Caco-2 (cell line): Measurements from ENCODE around the gene ELF1. TPM values are rescaled to one million over a fixed set of nuclear protein-coding genes. Genes with fewer than 3 reads are reported as not detected.

Experiments used
- BruUV-seq: library from RNA; stranded (reverse); fragments of 400-500 nt; replicated peaks from 2 replicates; lab custom pipeline; 2021; lab: Mats Ljungman, UMichigan
- CTCF ChIA-PET: fragments of 300-600 bp; sonication (Branson Sonifier 250); formaldehyde crosslinking; loops from one replicate; lab custom pipeline; 2022; ENCODE audit warnings: antibody characterized with exemption; lab: Charles Lee
- POLR2A ChIA-PET: fragments of 300-600 bp; sonication (Branson Sonifier 250); formaldehyde crosslinking; loops from one replicate; lab custom pipeline; 2022; ENCODE audit warnings: antibody characterized with exemption; lab: Charles Lee
- DNase-seq, 2 experiments: peaks; one replicate each; pipeline versions ENCODE4 v3.0.0 to v3.0.0-alpha.2; 2020 to 2022
- H3K27me3 ChIP-seq: replicated peaks from 2 replicates; pipeline ENCODE4 v1.6.0; 2011; ENCODE audit warnings: low read length; ENCODE audit not compliant: control insufficient read depth, insufficient read depth
- H3K36me3 ChIP-seq: 2 replicates; pipeline ENCODE4 v1.5.1; 2011; ENCODE audit warnings: low read length; ENCODE audit not compliant: control insufficient read depth, insufficient read depth
- H3K4me1 ChIP-seq: fragments of 250-450 bp; sonication (Bioruptor Pico); 2 replicates; pipeline ENCODE4 v1.5.1; 2020; ENCODE audit warnings: mild to moderate bottlenecking
- H3K4me3 ChIP-seq: 2 replicates; pipeline ENCODE4 v1.5.1; 2011; ENCODE audit warnings: low read depth, mild to moderate bottlenecking, control low read depth, low read length
- H3K9me3 ChIP-seq: fragments of 250-450 bp; sonication (Bioruptor Pico); 2 replicates; pipeline ENCODE4 v1.5.1; 2020; ENCODE audit warnings: mild to moderate bottlenecking, moderate library complexity
- H3K27ac Mint-ChIP-seq: one replicate; pipeline ENCODE4 v1.8.0; 2022; ENCODE audit warnings: mixed read lengths; ENCODE audit not compliant: unreplicated experiment
- H3K27me3 Mint-ChIP-seq: one replicate; pipeline ENCODE4 v1.8.0; 2022; ENCODE audit warnings: mixed read lengths; ENCODE audit not compliant: insufficient read depth, unreplicated experiment
- H3K36me3 Mint-ChIP-seq: one replicate; pipeline ENCODE4 v1.8.0; 2022; ENCODE audit warnings: mild to moderate bottlenecking, mixed read lengths; ENCODE audit not compliant: insufficient read depth, unreplicated experiment
- H3K4me1 Mint-ChIP-seq: one replicate; pipeline ENCODE4 v1.8.0; 2022; ENCODE audit warnings: low read depth, mixed read lengths; ENCODE audit not compliant: unreplicated experiment
- H3K4me3 Mint-ChIP-seq: one replicate; pipeline ENCODE4 v1.8.0; 2022; ENCODE audit warnings: mild to moderate bottlenecking, moderate library complexity, mixed read lengths; ENCODE audit not compliant: unreplicated experiment
- H3K9me3 Mint-ChIP-seq: one replicate; pipeline ENCODE4 v1.8.0; 2022; ENCODE audit warnings: mixed read lengths; ENCODE audit not compliant: unreplicated experiment
- intact Hi-C: fragments of 100-400 bp; cut with micrococcal nuclease; formaldehyde crosslinking; loops from one replicate; pipeline ENCODE4 v1.10.0; 2022; ENCODE audit not compliant: unreplicated experiment
- total RNA-seq: library from RNA; stranded (reverse); gene quantifications from 2 replicates; pipeline ENCODE4 v1.2.3, GENCODE V29; 2022
- TF ChIP-seq, protein P1 (sequence below), 2 experiments: fragments of 200-600 bp in 1 of 2; IDR thresholded peaks; 1 replicate in 1 of 2; 2 replicates in 1 of 2; pipeline versions ENCODE4 v1.5.1 to v1.8.0; 2011 to 2022; ENCODE audit warnings: antibody characterized with exemption in 1 of 2, control low read depth in 1 of 2, inconsistent platforms in 1 of 2, low read depth in 1 of 2, low read length in 1 of 2, mild to moderate bottlenecking in 1 of 2, moderate library complexity in 1 of 2; ENCODE audit not compliant: insufficient read depth in 1 of 2, severe bottlenecking in 1 of 2, unreplicated experiment in 1 of 2

ELF1 gene
- total RNA-seq, 1 experiment from 2014 or later: 116 TPM

DNA sequence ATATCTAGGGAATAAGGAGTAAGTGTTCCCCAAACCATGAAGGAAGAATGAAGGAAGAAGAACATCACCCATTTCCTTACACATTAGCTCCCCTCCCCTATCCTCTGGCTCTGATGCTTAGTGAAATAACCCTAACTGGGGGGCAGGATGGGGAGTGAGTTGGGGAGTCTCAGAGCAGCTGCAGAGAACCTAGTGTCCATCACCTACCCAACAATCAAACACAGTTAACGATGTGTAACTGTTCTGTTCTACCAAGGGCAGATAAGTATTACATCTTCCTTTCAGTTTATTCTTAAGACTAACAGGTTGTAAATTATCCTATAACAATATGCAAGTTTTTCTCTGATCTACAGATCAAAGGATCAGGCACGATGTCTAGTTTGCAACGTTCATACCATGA, 12.8 kb downstream of the ELF1 start:
- Mint-ChIP-seq H3K9me3 (no peaks in the 10 kb centered on the region), H3K27ac (peak overlapping the region; percentile 11), H3K27me3 (no peaks in the 10 kb centered on the region), H3K4me1 (peaks cover 47% of the 10 kb centered on the region), H3K36me3 (peaks cover 20% of the 10 kb centered on the region), H3K4me3 (peak overlapping the region; percentile 39)
- Histone ChIP-seq H3K4me3 (no peak overlapping the region), H3K36me3 (no peaks in the 10 kb centered on the region), H3K4me1 (peaks cover 64% of the 10 kb centered on the region), H3K9me3 (no peaks in the 10 kb centered on the region), H3K27me3 (no peaks in the 10 kb centered on the region)
- ChIA-PET CTCF (no interaction called here), POLR2A (no interaction called here)
- intact Hi-C loops: no loop called here
- TF ChIP-seq, protein P1, sequence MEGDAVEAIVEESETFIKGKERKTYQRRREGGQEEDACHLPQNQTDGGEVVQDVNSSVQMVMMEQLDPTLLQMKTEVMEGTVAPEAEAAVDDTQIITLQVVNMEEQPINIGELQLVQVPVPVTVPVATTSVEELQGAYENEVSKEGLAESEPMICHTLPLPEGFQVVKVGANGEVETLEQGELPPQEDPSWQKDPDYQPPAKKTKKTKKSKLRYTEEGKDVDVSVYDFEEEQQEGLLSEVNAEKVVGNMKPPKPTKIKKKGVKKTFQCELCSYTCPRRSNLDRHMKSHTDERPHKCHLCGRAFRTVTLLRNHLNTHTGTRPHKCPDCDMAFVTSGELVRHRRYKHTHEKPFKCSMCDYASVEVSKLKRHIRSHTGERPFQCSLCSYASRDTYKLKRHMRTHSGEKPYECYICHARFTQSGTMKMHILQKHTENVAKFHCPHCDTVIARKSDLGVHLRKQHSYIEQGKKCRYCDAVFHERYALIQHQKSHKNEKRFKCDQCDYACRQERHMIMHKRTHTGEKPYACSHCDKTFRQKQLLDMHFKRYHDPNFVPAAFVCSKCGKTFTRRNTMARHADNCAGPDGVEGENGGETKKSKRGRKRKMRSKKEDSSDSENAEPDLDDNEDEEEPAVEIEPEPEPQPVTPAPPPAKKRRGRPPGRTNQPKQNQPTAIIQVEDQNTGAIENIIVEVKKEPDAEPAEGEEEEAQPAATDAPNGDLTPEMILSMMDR (IDR thresholded peaks at IDR 0.05; ENCODE audit: insufficient read depth in 1 of 2, low read depth in 1 of 2, low read length in 1 of 2, severe bottlenecking in 1 of 2, unreplicated experiment in 1 of 2): no peak
- no peak for DNase-seq
- no TSS peak for BruUV-seq

DNA sequence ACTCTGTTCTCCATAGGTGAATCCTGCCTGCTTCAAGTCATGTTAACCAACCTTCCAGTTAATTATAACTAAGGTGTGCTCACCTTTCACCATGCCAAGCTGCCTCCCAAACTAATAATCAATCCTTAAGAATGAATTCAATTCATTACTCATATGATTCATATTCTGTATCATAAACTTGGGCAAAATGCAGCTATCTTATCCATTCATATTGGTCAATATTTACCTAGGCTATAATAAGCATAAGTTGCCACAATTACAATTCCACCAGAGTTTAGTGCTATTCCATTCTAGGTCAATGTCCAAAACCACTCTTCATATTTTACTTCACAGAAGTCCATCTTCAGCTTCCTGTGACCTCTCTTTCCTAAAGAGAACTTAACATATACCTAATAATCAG, 13.4 kb downstream of the ELF1 start:
- no TSS peak for BruUV-seq
- peak overlapping the region; percentile 11 for H3K27ac Mint-ChIP-seq
- H3K4me3 Mint-ChIP-seq: peak overlapping the region; percentile 39
- peaks cover 21% of the 10 kb centered on the region for H3K36me3 Mint-ChIP-seq
- H3K9me3 Mint-ChIP-seq: no peaks in the 10 kb centered on the region
- H3K27me3 Mint-ChIP-seq: no peaks in the 10 kb centered on the region
- no peak for DNase-seq
- ChIA-PET CTCF (no interaction called here), POLR2A (no interaction called here)
- Histone ChIP-seq H3K36me3 (no peaks in the 10 kb centered on the region), H3K27me3 (no peaks in the 10 kb centered on the region), H3K4me1 (peaks cover 64% of the 10 kb centered on the region), H3K9me3 (no peaks in the 10 kb centered on the region), H3K4me3 (no peak overlapping the region)
- TF ChIP-seq, protein P1 (IDR thresholded peaks at IDR 0.05; ENCODE audit: insufficient read depth in 1 of 2, low read depth in 1 of 2, low read length in 1 of 2, severe bottlenecking in 1 of 2, unreplicated experiment in 1 of 2): no peak
- H3K4me1 Mint-ChIP-seq: peaks cover 47% of the 10 kb centered on the region
- intact Hi-C loops: loop anchor here (1.0 kb wide), 1 partner anchor 11 kb away; no protein-coding TSS in a partner anchor

DNA sequence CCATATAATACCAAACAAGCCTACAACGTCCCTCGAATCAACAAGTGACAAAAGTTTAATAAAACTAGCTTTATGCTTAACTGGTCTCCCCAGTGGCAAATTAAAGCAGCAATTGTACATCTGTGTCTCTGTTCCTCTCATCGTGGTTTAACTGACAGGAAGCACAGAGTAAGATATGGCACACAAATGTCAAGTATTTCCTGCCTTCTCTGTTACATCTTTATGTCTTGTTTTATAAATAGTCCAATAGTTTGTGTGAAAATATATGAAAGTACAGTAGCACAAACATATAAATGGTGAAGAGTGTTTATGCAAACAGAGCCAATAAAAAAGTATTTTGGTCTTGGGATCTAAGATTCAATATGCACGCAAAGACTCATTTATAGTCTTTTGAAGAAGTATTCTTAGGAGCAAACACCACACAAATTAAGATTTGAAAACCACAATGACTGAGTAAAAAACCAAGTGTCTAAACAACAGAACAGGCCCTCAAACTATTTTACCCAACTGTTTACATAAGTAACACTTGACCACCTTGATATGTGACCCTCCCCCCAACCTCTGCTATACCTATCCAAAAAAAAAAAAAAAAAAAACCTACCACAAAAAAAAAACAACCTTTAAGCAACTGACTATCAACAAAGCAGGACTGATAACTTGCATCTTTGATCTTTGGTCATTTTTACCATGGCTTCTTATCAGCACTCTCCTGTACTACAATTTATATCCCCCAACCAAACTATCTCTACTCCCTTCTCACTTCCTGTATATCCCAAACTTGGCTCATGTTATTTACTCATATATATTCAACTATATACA, 14.0 kb downstream of the ELF1 start:
- no peak for DNase-seq
- peaks cover 64% of the 10 kb centered on the region for H3K4me1 ChIP-seq
- Mint-ChIP-seq H3K36me3 (peaks cover 23% of the 10 kb centered on the region), H3K9me3 (no peaks in the 10 kb centered on the region), H3K4me3 (peak overlapping the region; percentile 39), H3K4me1 (peaks cover 47% of the 10 kb centered on the region), H3K27ac (peak overlapping the region; percentile 11), H3K27me3 (no peaks in the 10 kb centered on the region)
- H3K4me3 ChIP-seq: no peak overlapping the region
- CTCF ChIA-PET: no interaction called here
- no peaks in the 10 kb centered on the region for H3K9me3 ChIP-seq
- H3K27me3 ChIP-seq: no peaks in the 10 kb centered on the region
- TF ChIP-seq, protein P1 (IDR thresholded peaks at IDR 0.05; ENCODE audit: insufficient read depth in 1 of 2, low read depth in 1 of 2, low read length in 1 of 2, severe bottlenecking in 1 of 2, unreplicated experiment in 1 of 2): no peak
- intact Hi-C loops: loop anchor here (1.0 kb wide), 1 partner anchor 11 kb away; no protein-coding TSS in a partner anchor
- no peaks in the 10 kb centered on the region for H3K36me3 ChIP-seq
- BruUV-seq: TSS peak; percentile 3
- POLR2A ChIA-PET: no interaction called here
